ENCODE measurements around the gene C9orf153. TPM values are rescaled to one million over a fixed set of nuclear protein-coding genes. Genes with fewer than 3 reads are reported as not detected.
"Not testable (repeated sequence)": the region's sequence is repeated elsewhere in the genome, so short reads cannot be mapped to it uniquely, and the experiment has no call there.

The C9orf153 gene
- polyA plus RNA-seq, 2 of the 4 experiments (the other 2 are of a cell fraction), result 0.06 to 0.08 TPM

DNA sequence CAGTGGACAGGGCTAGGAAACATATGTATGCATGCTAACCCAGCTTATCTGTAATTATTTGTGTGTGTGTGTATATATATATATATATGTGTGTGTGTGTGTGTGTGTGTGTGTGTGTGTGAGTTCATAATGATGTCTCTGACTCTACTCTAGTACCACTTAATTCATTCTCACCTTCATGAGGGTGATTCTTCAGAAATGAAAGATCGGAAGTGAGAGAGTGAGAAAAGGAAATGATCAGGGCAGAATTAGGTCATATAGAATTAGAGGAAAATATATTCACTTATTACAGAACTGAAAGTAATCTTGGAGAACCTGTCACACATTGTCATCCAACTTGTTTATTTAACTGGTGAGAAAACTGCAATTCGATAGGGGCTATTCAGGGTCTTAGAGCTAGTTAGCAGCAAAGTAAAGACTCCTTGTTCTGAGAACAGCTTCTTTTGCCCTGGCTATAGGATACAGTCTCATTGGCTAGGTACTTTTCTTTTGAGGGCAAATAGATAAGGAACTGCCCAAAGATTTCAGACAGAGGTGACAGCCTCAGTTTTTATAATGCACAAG lies 58.8 kb downstream of the C9orf153 start:
- FAIRE-seq, result no peak
- 54% methylated on average over 2 of the region's 2 CpGs for WGBS (ENCODE audit: missing lambda C conversion rate)
- no peak overlapping the region for H3K27ac ChIP-seq

DNA sequence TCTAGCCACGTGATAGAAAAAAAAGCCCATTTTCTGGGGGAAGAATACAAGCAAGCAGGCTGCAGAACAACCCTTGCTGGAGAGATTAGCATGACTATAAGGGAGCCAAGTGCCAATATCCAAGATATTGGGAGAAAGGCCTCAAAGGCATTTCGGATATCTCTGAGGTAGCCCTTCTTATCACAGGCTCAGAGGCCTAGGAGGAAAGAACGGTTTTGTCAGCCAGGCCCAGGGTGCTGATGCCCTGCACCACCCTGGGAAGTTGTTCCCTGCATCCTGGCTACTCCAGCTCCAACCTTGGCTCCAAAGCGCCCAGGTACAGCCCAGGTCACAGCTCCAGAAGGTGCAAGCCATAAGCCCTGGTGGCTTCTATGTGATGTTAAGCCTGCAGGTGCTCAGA lies 66.4 kb downstream of the C9orf153 start:
- FAIRE-seq, result no peak
- CTCF ChIA-PET, result interaction anchor here (3.7 kb wide), 1 partner anchor 8 kb away, joined by 24 read pairs; no protein-coding TSS in a partner anchor
- WGBS (ENCODE audit: missing lambda C conversion rate), result 20% methylated on average over 4 of the region's 4 CpGs
- ATAC-seq, result no peak
- POLR2A ChIA-PET, result no interaction called here
- H3K4me2 ChIP-seq, result no peak overlapping the region
- no peaks in the 10 kb centered on the region for H3K4me1 ChIP-seq
- H3K27ac ChIP-seq, result no peak overlapping the region
- H3K4me3 ChIP-seq, result no peak overlapping the region
- H3K9me3 ChIP-seq, result peaks cover 31% of the 10 kb centered on the region
- no peak for TF ChIP-seq ATOH8 (CRISPR knock-in tag; IDR thresholded peaks at IDR 0.05; ENCODE audit: low read depth)
- peak; percentile 93 for TF ChIP-seq ZFP36 (IDR thresholded peaks at IDR 0.05; ENCODE audit: borderline replicate concordance, partially characterized antibody)
- TF ChIP-seq RARB (CRISPR knock-in tag; IDR thresholded peaks at IDR 0.05), result no peak
- TF ChIP-seq ZC3H11A (IDR thresholded peaks at IDR 0.05), result no peak
- no peak for DNase-seq (ENCODE audit: low read depth in 1 of 2, low spot score in 1 of 2)

More for the DNA sequence above, 58.8 kb downstream of the C9orf153 start:
- no peak for TF ChIP-seq MAFK (IDR thresholded peaks at IDR 0.05; ENCODE audit: partially characterized antibody)
- no peak for TF ChIP-seq RAD21 (conservative IDR thresholded peaks at IDR 0.05 in 1 of 2, IDR thresholded peaks at IDR 0.05 in 1 of 2)
- no peak for TF ChIP-seq PHF8 (IDR thresholded peaks at IDR 0.05; ENCODE audit: borderline replicate concordance, low read depth)
- no peak for TF ChIP-seq RNF2 (IDR thresholded peaks at IDR 0.05; ENCODE audit: borderline replicate concordance, low read depth)
- TF ChIP-seq HOXB5 (CRISPR knock-in tag; IDR thresholded peaks at IDR 0.05), result no peak
- TF ChIP-seq JUN (IDR thresholded peaks at IDR 0.05), result no peak
- TF ChIP-seq CHD4 (IDR thresholded peaks at IDR 0.05; ENCODE audit: borderline replicate concordance), result no peak
- TF ChIP-seq BHLHE40 (IDR thresholded peaks at IDR 0.05; ENCODE audit: low read depth, low read length), result no peak
- no peak for TF ChIP-seq ZFP36 (IDR thresholded peaks at IDR 0.05; ENCODE audit: borderline replicate concordance, partially characterized antibody)
- no peak for TF ChIP-seq EHF (CRISPR knock-in tag; IDR thresholded peaks at IDR 0.05)
- DNase-seq (ENCODE audit: low read depth in 1 of 2, low spot score in 1 of 2) (no peak), ATAC-seq (no peak)
- Histone ChIP-seq H3K9me3 (no peaks in the 10 kb centered on the region), H3K4me3 (no peak overlapping the region), H3K4me1 (no peaks in the 10 kb centered on the region), H3K4me2 (no peak overlapping the region)
- POLR2A ChIA-PET, result no interaction called here
- CTCF ChIA-PET, result interaction anchor here (0.7 to 3.3 kb wide), 14 partner anchors 9 to 165 kb away, joined by 3 to 26 read pairs (median 10); partner anchors contain the start of gene GOLM1

DNA sequence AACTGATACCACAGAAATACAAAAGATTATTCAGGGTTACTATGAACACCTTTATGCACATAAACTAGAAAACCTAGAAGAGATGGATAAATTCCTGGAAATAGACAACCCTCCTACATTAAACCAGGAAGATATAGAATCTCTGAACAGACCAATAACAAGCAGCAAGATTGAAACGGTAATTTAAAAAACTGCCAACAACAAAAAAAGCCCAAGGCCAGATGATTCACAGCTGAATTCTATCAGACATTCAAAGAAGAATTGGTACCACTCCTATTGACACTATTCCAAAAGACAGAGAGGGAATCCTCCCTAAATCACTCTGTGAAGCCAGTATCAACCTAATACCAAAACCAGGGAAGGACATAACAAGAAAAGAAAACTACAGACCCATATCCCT lies 68.8 kb downstream of the C9orf153 start:
- H3K27ac ChIP-seq; POLR2A ChIA-PET; H3K4me3 ChIP-seq; DNase-seq (ENCODE audit: low read depth in 1 of 2, low spot score in 1 of 2); H3K4me1 ChIP-seq; ATAC-seq; FAIRE-seq; H3K4me2 ChIP-seq: not testable (repeated sequence)
- WGBS (ENCODE audit: missing lambda C conversion rate), result 6% methylated on average over 1 of the region's 1 CpG
- peaks cover 31% of the 10 kb centered on the region for H3K9me3 ChIP-seq
- CTCF ChIA-PET, result interaction anchor here (0.7 to 3.7 kb wide), 2 partner anchors 11 to 156 kb away, joined by 3 to 24 read pairs; no protein-coding TSS in a partner anchor

- no peak overlapping the region for H3K4me3 ChIP-seq
- peak in 1 of 2 experiments; percentile 26 for DNase-seq (ENCODE audit: low read depth in 1 of 2, low spot score in 1 of 2)
- POLR2A ChIA-PET, result no interaction called here
- TF ChIP-seq TP53 (CRISPR knock-in tag; IDR thresholded peaks at IDR 0.05), result no peak
- TF ChIP-seq ZSCAN20 (CRISPR knock-in tag; IDR thresholded peaks at IDR 0.05), result no peak
- TF ChIP-seq RAD21 (conservative IDR thresholded peaks at IDR 0.05 in 1 of 2, IDR thresholded peaks at IDR 0.05 in 1 of 2), result peak; percentile 36 to 57; a peak in 4 of 5 replicates
- TF ChIP-seq HOXB5 (CRISPR knock-in tag; IDR thresholded peaks at IDR 0.05), result no peak
- TF ChIP-seq HOXA7 (CRISPR knock-in tag; IDR thresholded peaks at IDR 0.05), result no peak
- no peak for TF ChIP-seq CBX8 (IDR thresholded peaks at IDR 0.05)
- TF ChIP-seq ATOH8 (CRISPR knock-in tag; IDR thresholded peaks at IDR 0.05; ENCODE audit: low read depth), result no peak
- TF ChIP-seq NR3C1 (IDR thresholded peaks at IDR 0.05), result no peak
- no peak for TF ChIP-seq POLR2AphosphoS2 (conservative IDR thresholded peaks at IDR 0.05; ENCODE audit: low read length)
- CTCF ChIA-PET, result interaction anchor here (0.6 to 2.7 kb wide), 4 partner anchors 11 to 52 kb away, joined by 3 to 12 read pairs (median 3); no protein-coding TSS in a partner anchor
- no peak overlapping the region for H3K4me2 ChIP-seq
- H3K9me3 ChIP-seq, result peaks cover 6% of the 10 kb centered on the region; the same call in 2 of the 3 replicates
- H3K27ac ChIP-seq, result no peak overlapping the region
- peaks cover 6% of the 10 kb centered on the region; the same call in 2 of the 3 replicates for H3K4me1 ChIP-seq
- FAIRE-seq, result no peak
- peak in 1 of 2 experiments; percentile 63; a peak in 2 of 6 replicates for ATAC-seq
- WGBS (ENCODE audit: missing lambda C conversion rate), result 9% methylated on average over 3 of the region's 3 CpGs
Observed at GRCh38 chr9:86187121-86187520, 72.3 kb downstream of the C9orf153 start.
